Measurements from ENCODE around the gene CASP5.

DNA sequence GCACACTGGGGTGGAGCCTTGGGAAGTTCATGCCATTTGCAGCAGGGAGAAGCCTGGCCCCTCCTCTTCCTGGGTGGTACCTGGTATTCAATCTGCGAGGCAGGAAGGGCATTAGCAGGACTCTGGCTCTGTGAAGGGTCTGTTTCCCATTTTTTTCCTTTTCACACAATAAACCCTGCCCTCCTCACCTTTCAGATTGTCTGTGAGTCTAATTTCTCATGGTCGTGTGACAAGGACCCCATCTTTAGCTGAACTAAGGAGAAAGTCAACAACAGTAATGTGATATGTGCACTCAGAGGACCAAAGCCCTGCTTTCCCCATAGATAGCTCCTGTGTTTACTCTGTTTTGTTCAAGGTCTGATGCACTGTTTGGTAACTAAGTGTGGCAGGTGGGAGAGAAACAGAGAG, 28.0 kb downstream of the CASP5 start:
- TF ChIP-seq, protein P1, sequence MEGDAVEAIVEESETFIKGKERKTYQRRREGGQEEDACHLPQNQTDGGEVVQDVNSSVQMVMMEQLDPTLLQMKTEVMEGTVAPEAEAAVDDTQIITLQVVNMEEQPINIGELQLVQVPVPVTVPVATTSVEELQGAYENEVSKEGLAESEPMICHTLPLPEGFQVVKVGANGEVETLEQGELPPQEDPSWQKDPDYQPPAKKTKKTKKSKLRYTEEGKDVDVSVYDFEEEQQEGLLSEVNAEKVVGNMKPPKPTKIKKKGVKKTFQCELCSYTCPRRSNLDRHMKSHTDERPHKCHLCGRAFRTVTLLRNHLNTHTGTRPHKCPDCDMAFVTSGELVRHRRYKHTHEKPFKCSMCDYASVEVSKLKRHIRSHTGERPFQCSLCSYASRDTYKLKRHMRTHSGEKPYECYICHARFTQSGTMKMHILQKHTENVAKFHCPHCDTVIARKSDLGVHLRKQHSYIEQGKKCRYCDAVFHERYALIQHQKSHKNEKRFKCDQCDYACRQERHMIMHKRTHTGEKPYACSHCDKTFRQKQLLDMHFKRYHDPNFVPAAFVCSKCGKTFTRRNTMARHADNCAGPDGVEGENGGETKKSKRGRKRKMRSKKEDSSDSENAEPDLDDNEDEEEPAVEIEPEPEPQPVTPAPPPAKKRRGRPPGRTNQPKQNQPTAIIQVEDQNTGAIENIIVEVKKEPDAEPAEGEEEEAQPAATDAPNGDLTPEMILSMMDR (IDR thresholded peaks at IDR 0.05) = no peak
- TF ChIP-seq POLR2A (IDR thresholded peaks at IDR 0.05) (no peak), EP300 (IDR thresholded peaks at IDR 0.05) (no peak)
